HL-60 (cell line): Measurements from ENCODE around the gene NRG4.

Source experiments
- DNase-seq, 2 experiments: peaks; one replicate each; pipeline ENCODE4 v3.0.0-alpha.2; 2010 to 2020; ENCODE audit warnings: low read depth in 1 of 2, low spot score in 1 of 2
- H3K27ac ChIP-seq: fragments of 250-450 bp; sonication (Bioruptor Pico); replicated peaks from 2 replicates; pipeline ENCODE4 v1.5.1; 2020; ENCODE audit warnings: mild to moderate bottlenecking, moderate library complexity
- H3K27me3 ChIP-seq: fragments of 250-450 bp; sonication (Bioruptor Pico); 2 replicates; pipeline ENCODE4 v1.5.1; 2021; ENCODE audit warnings: mild to moderate bottlenecking, moderate library complexity; ENCODE audit not compliant: insufficient read depth, poor library complexity, severe bottlenecking
- H3K4me3 ChIP-seq: replicated peaks from 2 replicates; pipeline ENCODE4 v1.5.1; 2011; ENCODE audit warnings: mild to moderate bottlenecking, control low read depth, low read length; ENCODE audit not compliant: insufficient read depth
- CTCF ChIP-seq: IDR thresholded peaks from one replicate; pipeline ENCODE4 v1.5.1; 2011; ENCODE audit warnings: low read length, control low read depth, inconsistent platforms; ENCODE audit not compliant: insufficient read depth
- GABPA ChIP-seq: IDR thresholded peaks from 2 replicates; pipeline ENCODE4 v1.6.1; 2012; ENCODE audit warnings: low read depth
- POLR2AphosphoS5 ChIP-seq: IDR thresholded peaks from 2 replicates; pipeline ENCODE4 v1.6.1; 2012; ENCODE audit warnings: low read depth
- SPI1 ChIP-seq: IDR thresholded peaks from 2 replicates; pipeline ENCODE4 v1.6.1; 2012; ENCODE audit warnings: low read depth, mild to moderate bottlenecking, borderline replicate concordance
- TF ChIP-seq, protein P1 (sequence below): IDR thresholded peaks from 2 replicates; pipeline ENCODE4 v1.6.1; 2012; ENCODE audit warnings: low read depth; ENCODE audit not compliant: insufficient replicate concordance

NRG4 gene

GRCh38 chr15:75923756-75924155, 88.5 kb downstream of the NRG4 start:
- H3K27me3 ChIP-seq: no peaks in the 10 kb centered on the region
- TF ChIP-seq CTCF (no peak), SPI1 (no peak), GABPA (no peak), POLR2AphosphoS5 (no peak)
- TF ChIP-seq, protein P1, sequence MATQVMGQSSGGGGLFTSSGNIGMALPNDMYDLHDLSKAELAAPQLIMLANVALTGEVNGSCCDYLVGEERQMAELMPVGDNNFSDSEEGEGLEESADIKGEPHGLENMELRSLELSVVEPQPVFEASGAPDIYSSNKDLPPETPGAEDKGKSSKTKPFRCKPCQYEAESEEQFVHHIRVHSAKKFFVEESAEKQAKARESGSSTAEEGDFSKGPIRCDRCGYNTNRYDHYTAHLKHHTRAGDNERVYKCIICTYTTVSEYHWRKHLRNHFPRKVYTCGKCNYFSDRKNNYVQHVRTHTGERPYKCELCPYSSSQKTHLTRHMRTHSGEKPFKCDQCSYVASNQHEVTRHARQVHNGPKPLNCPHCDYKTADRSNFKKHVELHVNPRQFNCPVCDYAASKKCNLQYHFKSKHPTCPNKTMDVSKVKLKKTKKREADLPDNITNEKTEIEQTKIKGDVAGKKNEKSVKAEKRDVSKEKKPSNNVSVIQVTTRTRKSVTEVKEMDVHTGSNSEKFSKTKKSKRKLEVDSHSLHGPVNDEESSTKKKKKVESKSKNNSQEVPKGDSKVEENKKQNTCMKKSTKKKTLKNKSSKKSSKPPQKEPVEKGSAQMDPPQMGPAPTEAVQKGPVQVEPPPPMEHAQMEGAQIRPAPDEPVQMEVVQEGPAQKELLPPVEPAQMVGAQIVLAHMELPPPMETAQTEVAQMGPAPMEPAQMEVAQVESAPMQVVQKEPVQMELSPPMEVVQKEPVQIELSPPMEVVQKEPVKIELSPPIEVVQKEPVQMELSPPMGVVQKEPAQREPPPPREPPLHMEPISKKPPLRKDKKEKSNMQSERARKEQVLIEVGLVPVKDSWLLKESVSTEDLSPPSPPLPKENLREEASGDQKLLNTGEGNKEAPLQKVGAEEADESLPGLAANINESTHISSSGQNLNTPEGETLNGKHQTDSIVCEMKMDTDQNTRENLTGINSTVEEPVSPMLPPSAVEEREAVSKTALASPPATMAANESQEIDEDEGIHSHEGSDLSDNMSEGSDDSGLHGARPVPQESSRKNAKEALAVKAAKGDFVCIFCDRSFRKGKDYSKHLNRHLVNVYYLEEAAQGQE: no peak
- no peak for DNase-seq
- no peak overlapping the region for H3K4me3 ChIP-seq
- no peak overlapping the region for H3K27ac ChIP-seq

GRCh38 chr15:75921732-75922703, 90.2 kb downstream of the NRG4 start:
- Histone ChIP-seq H3K27ac (no peak overlapping the region), H3K27me3 (no peaks in the 10 kb centered on the region), H3K4me3 (no peak overlapping the region)
- DNase-seq: peak in 1 of 2 experiments; percentile 49
- TF ChIP-seq CTCF (peak; percentile 6), GABPA (no peak)

- no peak for DNase-seq
- TF ChIP-seq CTCF (no peak), GABPA (no peak)
- H3K27ac ChIP-seq: no peak overlapping the region
- H3K27me3 ChIP-seq: no peaks in the 10 kb centered on the region
- no peak overlapping the region for H3K4me3 ChIP-seq
Observed at GRCh38 chr15:75920079-75920478, 92.1 kb downstream of the NRG4 start.

DNA sequence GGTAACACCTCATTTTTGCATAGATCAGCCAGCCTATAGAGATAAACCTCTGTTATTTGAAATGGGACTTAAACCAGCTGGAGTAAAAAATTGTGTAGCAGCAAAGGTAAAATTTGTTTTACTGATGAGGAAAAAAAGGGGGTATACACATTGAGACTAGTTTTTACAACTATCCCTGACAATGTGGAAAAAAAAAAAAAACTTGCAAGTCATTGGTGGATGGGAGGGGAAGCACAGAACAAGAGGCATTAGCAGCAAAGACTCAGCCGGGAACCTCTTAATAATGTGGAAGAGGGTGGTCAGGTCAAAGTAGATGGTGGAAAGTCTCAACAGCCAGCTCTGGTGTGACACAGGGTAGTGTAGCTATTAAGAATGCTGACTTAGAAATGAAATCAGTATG, 94.1 kb downstream of the NRG4 start:
- no peaks in the 10 kb centered on the region for H3K27me3 ChIP-seq
- H3K27ac ChIP-seq: no peak overlapping the region
- DNase-seq: no peak
- no peak overlapping the region for H3K4me3 ChIP-seq
- TF ChIP-seq, protein P1: no peak
- TF ChIP-seq POLR2AphosphoS5 (no peak), SPI1 (no peak), CTCF (no peak), GABPA (no peak)
